Iris pigment epithelial cell (primary cell): ENCODE measurements around the gene ZNF628.

Experiments used
- DNase-seq: peaks from one replicate; pipeline ENCODE4 v3.0.0-alpha.2; 2011; ENCODE audit warnings: low read depth

ZNF628 gene

DNA sequence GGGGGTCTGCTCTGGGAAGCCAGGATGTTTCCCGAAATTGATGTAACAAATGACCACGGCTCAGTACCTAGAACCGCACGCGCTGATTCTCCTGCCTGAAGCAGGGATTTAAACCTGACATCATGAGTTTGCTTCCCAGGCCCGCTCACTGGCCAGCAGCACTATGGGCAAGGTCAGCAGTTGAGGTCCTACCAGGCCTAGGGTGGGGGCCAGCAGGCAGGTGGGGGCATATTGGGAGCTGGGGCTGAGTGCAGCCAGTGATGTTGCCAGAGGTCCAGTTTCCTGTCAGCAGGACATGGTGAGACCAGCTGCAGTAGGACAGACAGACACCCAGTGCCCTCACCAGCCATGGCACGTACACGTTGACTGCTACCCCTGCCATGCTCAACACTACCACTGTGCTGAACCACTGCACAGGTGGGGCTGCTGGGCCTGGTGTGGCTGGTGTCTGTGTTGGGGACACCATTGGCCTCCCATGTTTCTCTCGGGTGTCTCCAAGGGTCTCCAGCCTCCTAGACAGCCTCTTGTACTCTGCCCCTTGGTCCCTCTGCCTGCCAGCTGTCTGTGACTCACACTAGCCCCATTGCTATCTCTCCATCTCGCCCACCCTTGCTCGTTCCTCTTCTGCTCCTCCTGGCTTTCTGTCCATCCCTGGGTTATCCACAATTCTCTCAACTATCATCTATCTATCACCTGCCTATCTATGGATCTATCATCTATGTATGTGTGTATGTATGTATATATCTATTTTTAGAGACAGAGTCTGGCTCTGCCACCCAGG, 10.8 kb upstream of the ZNF628 start:
- no peak for DNase-seq

DNA sequence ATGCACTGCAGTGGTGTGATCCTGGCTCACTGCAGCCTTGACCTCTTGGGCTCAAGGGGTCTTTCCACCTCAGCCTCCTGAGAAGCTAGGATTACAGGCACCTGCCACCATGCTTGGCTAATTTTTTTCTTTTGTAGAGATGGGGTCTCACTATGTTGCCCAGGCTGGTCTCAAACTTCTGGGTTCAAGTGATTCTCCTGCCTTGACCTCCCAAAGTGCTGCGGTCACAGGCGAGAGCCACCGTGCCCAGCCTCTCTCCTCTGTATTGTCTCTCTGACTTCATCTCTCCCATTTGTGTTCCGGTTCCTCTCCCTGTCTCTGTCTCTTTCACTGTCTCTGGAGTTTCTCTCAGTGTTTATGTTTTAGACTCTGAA, 10.2 kb upstream of the ZNF628 start:
- DNase-seq = no peak

DNA sequence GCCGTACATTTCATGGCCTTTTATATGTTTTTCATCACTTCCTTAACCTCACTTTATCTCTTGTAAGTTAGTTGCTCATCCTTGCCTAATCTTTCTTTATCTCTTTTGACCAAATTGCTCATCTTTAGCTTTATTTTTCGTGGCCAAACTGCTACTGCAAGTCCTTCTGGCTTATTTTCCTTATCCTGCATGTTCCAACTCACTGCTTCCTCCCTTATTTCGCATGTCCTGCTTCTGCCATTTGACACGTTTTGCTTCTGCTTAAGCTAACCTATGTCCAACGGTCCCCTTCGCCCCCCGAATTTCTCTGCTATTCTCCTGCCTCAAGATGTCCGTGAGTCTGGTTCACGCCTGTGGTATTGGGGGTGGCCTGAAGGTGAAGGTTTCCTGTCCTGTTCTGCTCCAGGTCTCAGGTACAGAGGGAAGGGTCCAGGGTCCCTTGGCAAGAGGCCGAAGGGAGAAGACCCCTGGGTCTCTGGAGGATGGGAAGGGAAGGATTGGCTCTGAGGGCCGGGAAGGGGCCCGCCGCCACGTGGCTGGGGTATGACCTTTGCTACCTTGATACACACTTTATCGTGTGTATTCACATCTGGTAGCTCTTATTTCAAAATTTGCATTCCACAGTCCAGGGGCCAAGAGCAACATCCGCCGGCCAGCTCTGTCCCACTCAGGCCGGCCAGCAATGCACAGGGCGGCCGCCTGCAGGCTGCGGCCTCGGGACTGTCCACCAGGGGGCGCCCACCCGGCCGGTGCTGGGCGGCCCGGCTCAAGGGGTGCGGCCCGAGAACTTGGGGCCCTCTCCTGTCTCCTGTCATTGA, 9.0 kb upstream of the ZNF628 start:
- DNase-seq = peak; percentile 64

DNA sequence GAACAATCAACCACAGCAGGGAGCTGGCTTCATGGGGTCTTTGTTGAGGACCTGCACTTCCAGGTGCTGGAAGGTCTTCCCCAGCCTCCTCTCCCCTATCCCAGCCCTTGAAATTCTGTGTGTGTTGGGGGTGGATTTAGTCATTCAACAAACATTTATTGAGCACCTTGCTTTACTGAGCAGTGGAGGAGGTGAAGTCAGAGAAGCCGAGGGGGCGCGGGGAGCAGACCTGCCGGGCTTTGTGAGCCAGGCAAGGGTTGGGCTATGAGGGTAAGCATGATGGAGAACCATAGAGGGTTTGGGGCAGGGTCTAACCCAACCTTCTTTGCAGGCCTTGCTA, 8.4 kb upstream of the ZNF628 start:
- DNase-seq = no peak

DNA sequence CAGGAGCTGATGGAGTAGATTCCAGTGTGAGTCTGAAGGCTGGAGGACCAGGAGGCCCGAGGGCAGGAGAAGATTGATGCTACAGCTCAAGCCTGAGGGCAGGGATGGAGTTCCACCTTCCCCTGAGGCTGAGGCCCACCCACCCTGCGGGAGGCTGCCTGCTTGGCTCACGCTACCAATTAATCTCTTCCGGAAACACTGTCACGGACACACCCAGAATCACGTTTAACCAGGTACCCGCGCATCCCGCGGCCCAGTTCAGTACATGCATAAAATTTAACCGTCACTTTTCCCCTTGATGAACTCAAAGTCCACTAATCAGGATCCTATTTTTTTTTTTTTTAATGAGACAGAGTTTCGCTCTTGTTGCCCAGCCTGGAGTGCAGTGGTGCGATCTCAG, 5.2 kb upstream of the ZNF628 start:
- no peak for DNase-seq

DNA sequence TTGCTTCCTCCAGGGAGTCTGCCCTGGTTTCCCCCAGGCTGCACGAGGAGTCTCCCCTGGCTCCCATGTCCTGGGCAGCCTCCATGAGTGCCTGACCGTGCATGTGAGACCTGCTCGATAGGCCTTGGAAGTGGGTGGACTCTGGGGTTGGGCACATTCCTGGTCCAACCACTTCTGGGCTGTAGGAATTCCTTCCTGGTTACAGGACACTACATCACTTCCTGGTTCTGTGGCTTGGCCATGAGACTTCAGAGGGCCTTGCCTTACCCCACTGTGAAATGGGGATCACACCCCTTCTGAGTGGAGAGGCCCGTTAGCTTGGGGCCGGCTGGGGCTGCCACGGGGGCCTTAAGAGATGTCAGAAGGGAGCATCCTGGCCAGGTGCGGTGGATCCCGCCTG, 4.0 kb upstream of the ZNF628 start:
- DNase-seq = peak; percentile 82

DNA sequence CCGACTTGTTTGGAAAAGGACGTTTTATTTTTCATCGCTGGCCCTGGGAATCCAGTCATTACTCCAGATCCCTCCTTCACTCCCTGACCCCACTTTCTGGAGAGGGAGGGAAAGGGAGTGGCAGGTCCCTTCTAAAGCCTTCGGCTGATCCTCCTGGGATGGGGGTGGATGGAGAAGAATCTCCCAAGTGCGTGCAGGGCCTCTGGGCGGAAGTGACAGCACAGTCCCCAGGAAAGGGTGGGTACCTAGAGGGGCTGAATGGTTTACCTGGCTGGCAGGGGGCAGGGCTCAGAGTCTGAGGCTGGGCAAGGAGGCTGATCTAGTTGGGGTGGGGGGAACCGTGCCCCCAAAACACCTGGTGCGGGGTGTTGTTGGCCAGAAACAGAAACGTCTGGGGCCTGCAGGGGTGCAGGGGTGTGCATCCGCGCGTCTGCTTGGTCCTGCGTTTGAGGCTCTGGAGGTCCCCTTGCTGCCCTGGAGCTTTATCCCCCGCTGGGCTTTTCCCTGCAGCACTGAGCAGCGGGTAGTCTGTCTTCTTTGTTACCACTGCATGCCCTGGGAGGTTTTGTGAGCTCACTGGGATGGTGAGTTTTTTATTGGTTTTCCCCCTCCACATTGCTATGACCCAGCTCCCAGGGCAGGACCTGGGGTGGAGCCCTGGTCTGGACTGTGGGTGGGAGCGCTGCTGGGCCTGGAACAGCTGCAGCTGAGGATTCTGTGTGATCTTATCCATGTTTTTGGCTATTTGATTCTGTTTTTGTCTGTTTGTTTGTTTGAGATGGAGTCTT, 3.0 kb upstream of the ZNF628 start:
- DNase-seq = no peak

DNA sequence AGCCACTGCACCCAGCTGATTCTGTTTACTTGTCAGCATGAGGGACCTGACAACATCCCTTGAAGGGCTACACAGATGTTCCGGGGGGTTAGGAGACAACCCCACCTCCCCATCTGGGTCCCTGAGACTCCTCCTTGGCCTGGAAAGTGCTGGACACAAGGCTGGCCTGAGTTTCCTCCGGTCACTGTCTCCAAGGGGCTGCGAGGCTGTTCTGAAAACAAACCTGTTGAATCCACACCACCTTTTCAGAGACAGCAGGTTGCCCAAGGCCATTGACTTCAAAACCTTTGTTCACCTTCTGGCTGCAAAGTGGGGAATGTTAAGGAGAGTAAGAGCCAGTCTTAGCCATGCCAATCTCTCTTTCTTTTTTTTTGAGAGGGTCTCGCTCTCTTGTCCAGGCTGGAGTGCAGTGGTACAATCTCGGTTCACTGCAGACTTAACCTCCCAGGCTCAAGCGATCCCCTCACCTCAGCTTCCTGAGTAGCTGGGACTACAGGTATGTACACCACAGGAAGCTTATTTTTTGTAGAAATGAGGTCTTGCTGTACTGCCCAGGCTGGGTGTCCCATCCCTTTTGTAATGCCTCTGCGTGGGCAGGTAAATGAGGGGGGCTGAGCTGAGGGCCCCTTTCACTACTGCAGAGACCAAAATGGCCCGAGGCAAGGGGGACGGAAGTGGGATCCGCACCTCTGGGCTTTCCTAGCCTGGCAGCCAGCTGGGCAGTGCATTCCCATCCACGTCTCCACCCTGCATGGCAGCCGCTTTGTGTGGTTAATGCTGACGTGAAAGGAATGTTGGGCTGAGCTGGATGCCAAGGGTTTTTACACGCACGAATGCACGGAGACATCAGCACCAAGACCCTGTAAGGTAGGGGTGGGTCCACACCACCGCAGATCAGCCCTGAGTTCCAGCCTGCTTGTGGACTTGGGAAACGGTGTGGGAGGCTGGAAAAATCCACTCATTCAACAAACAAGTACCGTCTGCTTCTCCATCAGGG, 1.9 kb upstream of the ZNF628 start:
- DNase-seq = peak; percentile 41

DNA sequence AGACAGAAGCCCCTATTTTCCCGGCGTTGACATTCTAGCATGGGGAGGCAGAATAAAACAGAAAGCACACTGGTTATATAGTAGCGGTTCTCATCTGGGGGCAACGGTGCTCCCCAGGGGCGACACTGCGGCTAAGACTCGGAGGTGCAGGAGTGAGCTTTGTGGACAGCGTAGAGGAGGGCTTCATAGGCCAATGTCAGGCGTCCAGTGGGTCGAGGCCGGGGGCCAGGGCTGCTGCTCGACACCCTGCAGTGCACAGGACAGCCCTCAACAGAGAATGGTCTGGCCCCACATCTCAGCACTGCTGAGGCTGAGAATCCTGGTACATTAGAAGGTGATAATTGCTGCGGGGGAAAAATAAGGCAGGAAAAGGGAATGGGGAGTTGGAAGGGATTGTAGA, 1.5 kb downstream of the ZNF628 start:
- no peak for DNase-seq

DNA sequence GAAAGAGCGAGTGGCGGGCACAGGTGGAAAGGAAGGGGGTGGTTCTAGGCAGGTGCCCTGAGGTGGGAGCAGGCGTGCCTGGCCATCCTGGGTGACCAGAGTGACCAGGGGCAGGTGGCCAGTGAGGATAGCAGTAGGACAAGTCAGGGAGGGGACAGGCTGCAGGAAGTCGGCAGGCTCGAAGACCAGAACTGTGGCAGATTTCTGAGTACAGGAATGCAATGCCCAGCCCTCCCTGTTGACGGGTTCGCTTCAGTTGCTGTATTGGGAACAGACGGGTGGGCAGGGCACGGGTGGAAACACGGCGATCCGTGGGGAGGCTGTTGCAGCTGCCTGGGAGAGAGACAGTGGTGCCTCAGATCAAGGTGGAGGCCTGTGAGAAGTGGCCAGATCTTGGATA, 1.9 kb downstream of the ZNF628 start:
- no peak for DNase-seq

DNA sequence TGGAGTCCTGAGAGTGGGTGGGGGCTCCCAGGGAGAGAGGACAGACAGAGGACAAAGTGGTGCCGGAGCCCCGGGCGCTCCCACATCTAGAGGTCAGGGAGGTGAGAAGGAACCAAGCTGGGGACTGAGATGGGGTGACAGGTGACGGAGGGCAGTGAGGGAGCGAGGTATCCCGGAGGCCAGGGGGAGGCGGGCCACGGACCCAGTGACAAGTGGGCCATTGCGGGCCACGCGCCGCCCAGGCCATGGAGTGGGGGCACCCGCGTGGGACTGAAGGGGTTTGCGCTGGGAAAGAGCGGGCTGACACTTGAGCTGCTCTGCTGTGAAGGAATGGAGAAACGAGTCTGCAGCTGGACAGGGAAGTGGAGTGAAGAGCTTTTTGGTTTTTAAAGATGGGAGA, 2.6 kb downstream of the ZNF628 start:
- DNase-seq = no peak

DNA sequence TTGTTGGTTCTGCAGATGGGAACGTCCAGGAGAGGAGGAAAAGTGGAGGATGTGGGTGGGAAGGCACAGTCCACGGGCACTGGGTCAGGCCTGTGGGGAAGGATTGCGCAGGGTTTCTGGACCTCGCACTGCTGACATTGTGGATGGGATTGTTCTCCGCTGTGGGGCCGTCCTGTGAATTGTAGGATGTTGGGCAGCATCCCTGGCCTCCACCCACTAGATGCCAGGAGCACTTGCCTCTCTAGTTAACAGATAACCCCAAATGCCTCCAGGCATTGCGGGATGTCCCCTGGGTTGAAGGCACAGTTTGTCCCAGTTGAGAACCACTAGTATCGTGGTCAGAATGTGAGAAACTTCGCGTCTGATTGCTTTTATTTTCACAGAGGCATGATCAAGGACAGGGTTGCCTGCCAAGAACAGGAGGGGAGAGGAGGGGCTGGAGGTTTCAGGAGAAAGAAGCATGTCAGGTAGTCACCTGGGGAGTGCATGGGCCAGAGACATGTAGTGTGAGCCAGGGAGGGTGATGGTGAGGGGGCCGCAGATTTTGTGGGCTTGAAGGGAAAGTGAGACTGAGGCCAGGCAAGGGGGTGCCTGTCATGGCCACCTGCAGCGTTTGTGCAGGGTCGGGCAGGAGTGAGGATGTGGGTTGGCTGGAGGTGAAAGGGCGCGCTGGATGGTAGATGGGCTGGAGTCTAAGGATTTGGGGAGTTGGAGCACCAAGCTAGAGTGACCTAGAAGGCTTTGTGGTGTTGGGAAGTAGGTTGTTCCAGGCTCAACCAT, 3.2 kb downstream of the ZNF628 start:
- no peak for DNase-seq

DNA sequence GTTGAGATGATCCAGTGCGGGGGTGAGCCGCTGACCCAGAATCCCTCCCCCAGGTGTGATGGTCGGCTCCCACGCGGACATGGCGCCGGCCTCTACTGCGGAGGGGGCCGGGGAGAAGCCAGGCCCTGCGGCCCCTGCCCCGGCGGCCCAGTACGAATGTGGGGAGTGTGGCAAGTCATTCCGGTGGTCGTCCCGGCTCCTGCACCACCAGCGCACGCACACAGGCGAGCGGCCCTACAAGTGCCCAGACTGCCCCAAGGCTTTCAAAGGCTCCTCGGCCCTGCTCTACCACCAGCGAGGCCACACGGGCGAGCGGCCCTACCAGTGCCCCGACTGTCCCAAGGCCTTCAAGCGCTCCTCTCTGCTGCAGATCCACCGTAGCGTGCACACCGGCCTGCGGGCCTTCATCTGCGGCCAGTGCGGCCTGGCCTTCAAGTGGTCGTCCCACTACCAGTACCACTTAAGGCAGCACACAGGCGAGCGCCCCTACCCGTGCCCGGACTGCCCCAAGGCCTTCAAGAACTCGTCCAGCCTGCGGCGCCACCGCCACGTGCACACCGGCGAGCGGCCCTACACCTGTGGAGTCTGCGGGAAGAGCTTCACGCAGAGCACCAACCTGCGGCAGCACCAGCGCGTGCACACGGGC, 4.9 kb downstream of the ZNF628 start:
- no peak for DNase-seq

DNA sequence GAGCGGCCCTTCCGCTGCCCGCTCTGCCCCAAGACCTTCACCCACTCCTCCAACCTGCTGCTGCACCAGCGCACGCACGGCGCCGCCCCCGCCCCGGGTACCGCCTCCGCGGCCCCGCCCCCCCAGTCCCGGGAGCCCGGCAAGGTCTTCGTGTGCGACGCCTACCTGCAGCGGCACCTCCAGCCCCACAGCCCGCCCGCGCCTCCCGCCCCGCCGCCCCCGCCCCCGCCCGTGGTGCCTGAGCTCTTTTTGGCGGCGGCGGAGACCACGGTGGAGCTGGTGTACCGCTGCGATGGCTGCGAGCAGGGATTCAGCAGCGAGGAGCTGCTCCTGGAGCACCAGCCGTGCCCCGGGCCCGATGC, 5.4 kb downstream of the ZNF628 start:
- DNase-seq = no peak

DNA sequence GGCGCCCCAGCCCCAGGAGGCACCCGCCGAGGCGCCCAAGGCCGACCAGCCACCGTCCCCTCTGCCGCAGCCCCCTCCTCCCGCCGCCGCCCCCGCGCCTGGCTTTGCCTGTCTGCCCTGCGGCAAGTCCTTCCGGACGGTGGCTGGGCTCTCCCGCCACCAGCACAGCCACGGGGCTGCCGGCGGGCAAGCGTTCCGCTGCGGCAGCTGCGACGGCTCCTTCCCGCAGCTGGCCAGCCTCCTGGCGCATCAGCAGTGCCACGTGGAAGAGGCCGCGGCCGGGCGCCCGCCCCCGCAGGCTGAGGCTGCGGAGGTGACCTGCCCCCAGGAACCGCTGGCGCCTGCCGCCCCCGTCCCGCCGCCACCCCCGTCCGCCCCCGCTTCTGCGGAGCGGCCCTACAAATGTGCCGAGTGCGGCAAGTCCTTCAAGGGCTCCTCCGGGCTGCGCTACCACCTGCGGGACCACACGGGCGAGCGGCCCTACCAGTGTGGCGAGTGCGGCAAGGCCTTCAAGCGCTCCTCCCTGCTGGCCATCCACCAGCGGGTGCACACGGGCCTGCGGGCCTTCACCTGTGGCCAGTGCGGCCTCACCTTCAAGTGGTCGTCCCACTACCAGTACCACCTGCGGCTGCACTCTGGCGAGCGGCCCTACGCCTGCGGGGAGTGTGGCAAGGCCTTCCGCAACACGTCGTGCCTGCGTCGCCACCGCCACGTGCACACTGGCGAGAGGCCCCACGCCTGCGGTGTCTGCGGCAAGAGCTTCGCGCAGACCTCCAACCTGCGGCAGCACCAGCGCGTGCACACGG, 5.9 kb downstream of the ZNF628 start:
- DNase-seq = no peak

DNA sequence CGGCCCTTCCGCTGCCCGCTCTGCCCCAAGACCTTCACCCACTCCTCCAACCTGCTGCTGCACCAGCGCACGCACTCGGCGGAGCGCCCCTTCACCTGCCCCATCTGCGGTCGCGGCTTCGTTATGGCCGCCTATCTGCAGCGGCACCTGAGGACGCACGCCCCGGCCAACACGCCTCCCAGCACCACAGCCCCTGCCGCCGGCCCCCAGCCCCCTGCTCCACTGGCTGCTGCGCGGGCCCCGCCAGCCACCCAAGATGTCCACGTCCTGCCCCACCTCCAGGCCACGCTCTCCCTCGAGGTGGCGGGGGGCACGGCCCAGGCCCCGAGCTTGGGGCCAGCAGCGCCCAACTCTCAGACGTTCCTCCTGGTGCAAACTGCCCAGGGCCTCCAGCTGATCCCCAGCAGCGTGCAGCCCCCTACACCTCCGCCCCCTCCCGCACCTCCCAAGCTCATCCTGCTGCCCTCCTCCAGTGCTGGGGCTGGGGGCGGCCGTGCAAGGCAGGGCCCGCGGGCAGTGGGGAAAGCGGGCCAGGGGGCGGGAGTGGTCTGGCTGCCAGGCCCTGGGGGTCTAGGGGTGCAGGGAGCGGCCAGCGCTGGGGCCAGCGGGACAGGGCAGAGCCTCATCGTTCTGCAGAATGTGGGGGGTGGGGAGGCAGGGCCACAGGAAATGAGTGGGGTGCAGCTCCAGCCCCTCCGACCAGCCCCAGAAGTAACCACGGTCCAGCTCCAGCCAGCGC, 6.7 kb downstream of the ZNF628 start:
- no peak for DNase-seq

DNA sequence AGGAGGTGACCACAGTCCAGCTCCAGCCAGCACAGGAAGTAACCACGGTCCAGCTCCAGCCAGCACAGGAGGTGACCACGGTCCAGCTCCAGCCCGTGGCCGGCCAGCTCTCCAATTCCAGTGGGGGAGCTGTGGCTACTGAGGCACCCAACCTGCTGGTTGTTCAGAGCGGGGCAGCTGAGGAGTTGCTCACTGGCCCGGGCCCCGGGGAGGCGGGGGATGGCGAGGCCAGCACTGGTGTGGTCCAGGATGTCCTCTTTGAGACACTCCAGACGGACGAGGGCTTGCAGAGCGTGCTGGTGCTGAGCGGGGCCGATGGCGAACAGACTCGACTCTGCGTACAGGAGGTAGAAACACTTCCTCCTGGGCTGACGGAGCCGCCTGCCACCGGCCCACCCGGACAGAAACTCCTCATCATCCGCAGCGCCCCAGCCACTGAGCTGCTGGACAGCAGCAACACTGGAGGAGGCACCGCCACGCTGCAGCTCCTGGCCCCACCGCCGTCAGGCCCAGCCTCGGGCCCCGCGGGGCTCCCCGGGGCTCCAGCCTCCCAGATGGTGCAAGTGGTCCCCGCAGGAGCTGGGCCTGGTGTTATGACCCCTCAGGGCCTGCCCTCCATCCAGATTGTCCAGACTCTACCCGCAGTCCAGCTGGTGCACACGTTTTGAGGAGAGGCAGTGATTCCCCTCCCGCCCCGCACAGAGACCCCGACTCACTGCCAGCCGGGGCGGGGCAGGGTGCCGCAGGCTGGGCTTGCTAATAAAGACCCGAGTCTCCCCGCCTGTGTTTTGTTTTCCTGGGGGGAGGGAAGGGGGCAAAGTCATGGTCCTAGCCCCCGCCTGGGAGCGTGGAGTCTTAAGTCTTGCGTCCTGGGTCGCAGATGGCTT, 7.5 kb downstream of the ZNF628 start:
- DNase-seq = no peak
